Renal pelvis (tissue), 4 donors: Measurements from ENCODE around the gene HNRNPUL1. TPM values are rescaled to one million over a fixed set of nuclear protein-coding genes. Genes with fewer than 3 reads are reported as not detected.

Experiments
- DNase-seq: peaks from one replicate; pipeline ENCODE4 v3.0.0-alpha.2; 2013
- polyA plus RNA-seq, 3 donors: library from polyadenylated mRNA; unstranded; fragments of 120-200 nt; gene quantifications; one replicate each; pipeline ENCODE4 v1.2.1, GENCODE V29; 2013; ENCODE audit not compliant: insufficient read length in 3 of 3

HNRNPUL1 gene
- polyA plus RNA-seq, 3 donors = 208 to 212 (median 210) TPM

GRCh38 chr19:41352609-41353465, 88.7 kb downstream of the HNRNPUL1 start:
- no peak for DNase-seq

- no peak for DNase-seq
Measured at GRCh38 chr19:41353466-41354342, 89.5 kb downstream of the HNRNPUL1 start, which contains the start of gene TGFB1. Gene TGFB1 (minus strand): TSS chr19:41353922. CDS start chr19:41353044, 878 bp downstream.

- DNase-seq = no peak
Measured at GRCh38 chr19:41354343-41354953, 90.3 kb downstream of the HNRNPUL1 start.

GRCh38 chr19:41355035-41355434, 90.9 kb downstream of the HNRNPUL1 start:
- DNase-seq = no peak

- DNase-seq = no peak
Measured at GRCh38 chr19:41355802-41356201, 91.6 kb downstream of the HNRNPUL1 start.

GRCh38 chr19:41356984-41357739, 93.0 kb downstream of the HNRNPUL1 start:
- DNase-seq = no peak

Other genes with a start within 250 kb of the HNRNPUL1 start
- not detected for gene CYP2A13, start 175.9 kb upstream of the HNRNPUL1 start, polyA plus RNA-seq
- gene CYP2F1, start 149.9 kb upstream of the HNRNPUL1 start, polyA plus RNA-seq = under 1 TPM in 1 of 3 donors, not detected in 2; 0.23 TPM
- gene CYP2S1, start 71.2 kb upstream of the HNRNPUL1 start, polyA plus RNA-seq = under 1 TPM; 0.36 to 0.62 (median 0.44) TPM
- 10 to 100 TPM; 30.4 to 39.5 (median 30.7) TPM for gene AXL, start 45.1 kb upstream of the HNRNPUL1 start, polyA plus RNA-seq
- 10 to 100 TPM; 35.4 to 40.4 (median 35.6) TPM for gene CCDC97, start 45.8 kb downstream of the HNRNPUL1 start, polyA plus RNA-seq
- gene TGFB1, start 89.5 kb downstream of the HNRNPUL1 start, polyA plus RNA-seq = 10 to 100 TPM; 28.9 to 33.1 (median 29.3) TPM
- 10 to 100 TPM in 2 of 3 donors, 1 to 10 TPM in 1; 9.5 to 10.3 (median 10.3) TPM for gene B9D2, start 99.8 kb downstream of the HNRNPUL1 start, polyA plus RNA-seq
- gene TMEM91, start 112.2 kb downstream of the HNRNPUL1 start, polyA plus RNA-seq = 10 to 100 TPM; 13.8 to 32.3 (median 25.3) TPM
- 10 to 100 TPM; 18.0 to 21.0 (median 20.0) TPM for gene EXOSC5, start 133.0 kb downstream of the HNRNPUL1 start, polyA plus RNA-seq
- gene BCKDHA, start 133.4 kb downstream of the HNRNPUL1 start, polyA plus RNA-seq = 10 to 100 TPM; 50.1 to 59.1 (median 53.3) TPM
- 1 to 10 TPM; 3.7 to 5.1 (median 4.9) TPM for gene B3GNT8, start 163.0 kb downstream of the HNRNPUL1 start, polyA plus RNA-seq
- gene DMAC2, start 175.5 kb downstream of the HNRNPUL1 start, polyA plus RNA-seq = 10 to 100 TPM; 55.8 to 75.8 (median 64.4) TPM
- 1 to 10 TPM; 4.3 to 7.5 (median 6.0) TPM for gene ERICH4, start 178.8 kb downstream of the HNRNPUL1 start, polyA plus RNA-seq